ENCODE measurements around the gene NSD1.

- TF ChIP-seq CEBPB (IDR thresholded peaks at IDR 0.05) (no peak), ZBTB7A (IDR thresholded peaks at IDR 0.05; ENCODE audit: low read depth) (no peak), FOXM1 (IDR thresholded peaks at IDR 0.05; ENCODE audit: borderline replicate concordance, low read depth) (no peak), TCF12 (IDR thresholded peaks at IDR 0.05; ENCODE audit: low read depth) (no peak), CREB1 (IDR thresholded peaks at IDR 0.05; ENCODE audit: low read depth) (no peak), EP300 (IDR thresholded peaks at IDR 0.05; ENCODE audit: borderline replicate concordance) (no peak), RAD21 (IDR thresholded peaks at IDR 0.05; ENCODE audit: low read depth) (no peak), USF1 (IDR thresholded peaks at IDR 0.05) (no peak), TAF1 (IDR thresholded peaks at IDR 0.05; ENCODE audit: low read depth) (no peak), TEAD4 (IDR thresholded peaks at IDR 0.05) (no peak), MAX (IDR thresholded peaks at IDR 0.05) (peak; percentile 4; the same call in 1 of the 2 replicates), REST (IDR thresholded peaks at IDR 0.05; ENCODE audit: low read depth) (no peak), YY1 (IDR thresholded peaks at IDR 0.05; ENCODE audit: low read depth) (no peak), NFIC (IDR thresholded peaks at IDR 0.05) (no peak)
These were observed 170.4 kb downstream of the NSD1 start for GRCh38 chr5:177303925-177304391.
